ENCODE measurements around the gene UQCRH. TPM values are rescaled to one million over a fixed set of nuclear protein-coding genes. Genes with fewer than 3 reads are reported as not detected.
A peak's percentile ranks its signal among the peaks of the same experiment; 100 is the strongest.

The UQCRH gene
- total and polyA plus RNA-seq, 2 of the 13 experiments (the other 11 are each of a cell fraction or from before 2014, with no cell fraction given), result 548 to 556 TPM

DNA sequence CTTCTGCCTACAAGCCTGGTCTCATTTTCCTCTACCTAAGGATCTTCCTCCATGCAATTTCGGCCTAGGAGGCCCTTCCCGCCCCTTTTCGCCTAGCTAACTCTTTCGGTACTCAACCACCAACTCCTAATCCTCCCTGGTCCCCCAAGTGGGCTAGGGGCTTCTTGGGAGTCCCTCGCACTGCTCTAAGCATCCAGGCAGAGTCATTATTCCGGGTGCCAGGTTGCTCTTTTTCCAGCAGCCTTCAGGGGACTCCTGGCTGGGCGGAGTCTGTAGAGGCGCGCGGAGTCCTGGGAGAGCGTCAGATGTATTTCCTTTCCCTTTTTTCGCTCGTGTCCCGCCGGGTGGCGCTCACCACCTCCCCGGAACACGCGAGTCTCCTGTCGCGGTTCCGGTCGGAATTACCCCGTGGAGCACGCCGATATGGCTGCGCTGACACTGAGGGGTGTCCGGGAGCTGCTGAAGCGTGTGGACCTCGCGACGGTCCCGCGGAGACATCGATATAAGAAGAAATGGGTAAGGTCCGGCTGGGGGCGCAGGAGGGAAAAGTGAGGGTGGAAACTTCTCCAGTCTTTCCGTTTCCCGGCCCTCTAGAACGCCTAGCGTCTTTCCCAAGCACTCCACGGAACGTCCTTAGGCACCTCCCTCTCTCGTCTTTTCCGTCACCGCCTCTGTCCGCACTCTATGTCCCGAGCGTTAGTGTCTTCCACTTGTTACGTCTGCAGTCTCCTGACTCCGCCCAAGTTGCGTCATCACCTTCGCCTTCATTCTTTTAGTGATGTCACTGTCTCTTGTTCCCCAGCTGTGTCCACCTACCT is 37.1 kb downstream of the UQCRH start, which contains the start of gene NSUN4 (continued):
- TF ChIP-seq, protein P1, sequence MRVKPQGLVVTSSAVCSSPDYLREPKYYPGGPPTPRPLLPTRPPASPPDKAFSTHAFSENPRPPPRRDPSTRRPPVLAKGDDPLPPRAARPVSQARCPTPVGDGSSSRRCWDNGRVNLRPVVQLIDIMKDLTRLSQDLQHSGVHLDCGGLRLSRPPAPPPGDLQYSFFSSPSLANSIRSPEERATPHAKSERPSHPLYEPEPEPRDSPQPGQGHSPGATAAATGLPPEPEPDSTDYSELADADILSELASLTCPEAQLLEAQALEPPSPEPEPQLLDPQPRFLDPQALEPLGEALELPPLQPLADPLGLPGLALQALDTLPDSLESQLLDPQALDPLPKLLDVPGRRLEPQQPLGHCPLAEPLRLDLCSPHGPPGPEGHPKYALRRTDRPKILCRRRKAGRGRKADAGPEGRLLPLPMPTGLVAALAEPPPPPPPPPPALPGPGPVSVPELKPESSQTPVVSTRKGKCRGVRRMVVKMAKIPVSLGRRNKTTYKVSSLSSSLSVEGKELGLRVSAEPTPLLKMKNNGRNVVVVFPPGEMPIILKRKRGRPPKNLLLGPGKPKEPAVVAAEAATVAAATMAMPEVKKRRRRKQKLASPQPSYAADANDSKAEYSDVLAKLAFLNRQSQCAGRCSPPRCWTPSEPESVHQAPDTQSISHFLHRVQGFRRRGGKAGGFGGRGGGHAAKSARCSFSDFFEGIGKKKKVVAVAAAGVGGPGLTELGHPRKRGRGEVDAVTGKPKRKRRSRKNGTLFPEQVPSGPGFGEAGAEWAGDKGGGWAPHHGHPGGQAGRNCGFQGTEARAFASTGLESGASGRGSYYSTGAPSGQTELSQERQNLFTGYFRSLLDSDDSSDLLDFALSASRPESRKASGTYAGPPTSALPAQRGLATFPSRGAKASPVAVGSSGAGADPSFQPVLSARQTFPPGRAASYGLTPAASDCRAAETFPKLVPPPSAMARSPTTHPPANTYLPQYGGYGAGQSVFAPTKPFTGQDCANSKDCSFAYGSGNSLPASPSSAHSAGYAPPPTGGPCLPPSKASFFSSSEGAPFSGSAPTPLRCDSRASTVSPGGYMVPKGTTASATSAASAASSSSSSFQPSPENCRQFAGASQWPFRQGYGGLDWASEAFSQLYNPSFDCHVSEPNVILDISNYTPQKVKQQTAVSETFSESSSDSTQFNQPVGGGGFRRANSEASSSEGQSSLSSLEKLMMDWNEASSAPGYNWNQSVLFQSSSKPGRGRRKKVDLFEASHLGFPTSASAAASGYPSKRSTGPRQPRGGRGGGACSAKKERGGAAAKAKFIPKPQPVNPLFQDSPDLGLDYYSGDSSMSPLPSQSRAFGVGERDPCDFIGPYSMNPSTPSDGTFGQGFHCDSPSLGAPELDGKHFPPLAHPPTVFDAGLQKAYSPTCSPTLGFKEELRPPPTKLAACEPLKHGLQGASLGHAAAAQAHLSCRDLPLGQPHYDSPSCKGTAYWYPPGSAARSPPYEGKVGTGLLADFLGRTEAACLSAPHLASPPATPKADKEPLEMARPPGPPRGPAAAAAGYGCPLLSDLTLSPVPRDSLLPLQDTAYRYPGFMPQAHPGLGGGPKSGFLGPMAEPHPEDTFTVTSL (CRISPR knock-in tag; IDR thresholded peaks at IDR 0.05; ENCODE audit: borderline replicate concordance), result 0 out of 2 replicates have a peak, but pooled peaks have one; percentile 39
- TF ChIP-seq KDM2A (CRISPR knock-in tag; IDR thresholded peaks at IDR 0.05; ENCODE audit: borderline replicate concordance, low read depth) (peak; percentile 95), MAF1 (CRISPR knock-in tag; IDR thresholded peaks at IDR 0.05; ENCODE audit: borderline replicate concordance) (peak; percentile 69; the same call in 1 of the 2 replicates), SOX13 (IDR thresholded peaks at IDR 0.05) (no peak), SOX13 (CRISPR knock-in tag; conservative IDR thresholded peaks at IDR 0.05 in 1 of 2, IDR thresholded peaks at IDR 0.05 in 1 of 2) (peak in 1 of 2 experiments; percentile 45; a peak in 1 of 4 replicates), ZNF737 (CRISPR knock-in tag; IDR thresholded peaks at IDR 0.05; ENCODE audit: borderline replicate concordance) (no peak), ZFY (CRISPR knock-in tag; IDR thresholded peaks at IDR 0.05) (peak; percentile 81), ZNF33A (CRISPR knock-in tag; IDR thresholded peaks at IDR 0.05; ENCODE audit: borderline replicate concordance) (no peak), BRD4 (CRISPR knock-in tag; IDR thresholded peaks at IDR 0.05) (peak; percentile 94), ZNF235 (CRISPR knock-in tag; IDR thresholded peaks at IDR 0.05; ENCODE audit: borderline replicate concordance) (no peak), ZNF496 (CRISPR knock-in tag; IDR thresholded peaks at IDR 0.05; ENCODE audit: insufficient replicate concordance) (no peak), ZNF766 (CRISPR knock-in tag; IDR thresholded peaks at IDR 0.05; ENCODE audit: borderline replicate concordance) (peak; percentile 71; the same call in 1 of the 2 replicates), TP53 (CRISPR knock-in tag; conservative IDR thresholded peaks at IDR 0.05) (peak; percentile 66; the same call in 1 of the 2 replicates), ZNF326 (CRISPR knock-in tag; IDR thresholded peaks at IDR 0.05; ENCODE audit: borderline replicate concordance) (no peak), AGO2 (optimal IDR thresholded peaks at IDR 0.05; ENCODE audit: low read depth, low read length) (no peak)
- TF ChIP-seq, protein P2, sequence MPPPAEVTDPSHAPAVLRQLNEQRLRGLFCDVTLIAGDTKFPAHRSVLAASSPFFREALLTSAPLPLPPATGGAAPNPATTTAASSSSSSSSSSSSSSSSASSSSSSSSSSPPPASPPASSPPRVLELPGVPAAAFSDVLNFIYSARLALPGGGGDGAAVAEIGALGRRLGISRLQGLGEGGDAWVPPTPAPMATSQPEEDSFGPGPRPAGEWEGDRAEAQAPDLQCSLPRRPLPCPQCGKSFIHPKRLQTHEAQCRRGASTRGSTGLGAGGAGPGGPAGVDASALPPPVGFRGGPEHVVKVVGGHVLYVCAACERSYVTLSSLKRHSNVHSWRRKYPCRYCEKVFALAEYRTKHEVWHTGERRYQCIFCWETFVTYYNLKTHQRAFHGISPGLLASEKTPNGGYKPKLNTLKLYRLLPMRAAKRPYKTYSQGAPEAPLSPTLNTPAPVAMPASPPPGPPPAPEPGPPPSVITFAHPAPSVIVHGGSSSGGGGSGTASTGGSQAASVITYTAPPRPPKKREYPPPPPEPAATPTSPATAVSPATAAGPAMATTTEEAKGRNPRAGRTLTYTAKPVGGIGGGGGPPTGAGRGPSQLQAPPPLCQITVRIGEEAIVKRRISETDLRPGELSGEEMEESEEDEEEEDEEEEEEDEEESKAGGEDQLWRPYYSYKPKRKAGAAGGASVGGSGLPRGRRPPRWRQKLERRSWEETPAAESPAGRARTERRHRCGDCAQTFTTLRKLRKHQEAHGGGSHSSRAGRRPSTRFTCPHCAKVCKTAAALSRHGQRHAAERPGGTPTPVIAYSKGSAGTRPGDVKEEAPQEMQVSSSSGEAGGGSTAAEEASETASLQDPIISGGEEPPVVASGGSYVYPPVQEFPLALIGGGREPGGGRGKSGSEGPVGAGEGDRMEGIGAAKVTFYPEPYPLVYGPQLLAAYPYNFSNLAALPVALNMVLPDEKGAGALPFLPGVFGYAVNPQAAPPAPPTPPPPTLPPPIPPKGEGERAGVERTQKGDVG (CRISPR knock-in tag; IDR thresholded peaks at IDR 0.05; ENCODE audit: borderline replicate concordance), result peak; percentile 54; the same call in 1 of the 2 replicates
- TF ChIP-seq, protein P3, sequence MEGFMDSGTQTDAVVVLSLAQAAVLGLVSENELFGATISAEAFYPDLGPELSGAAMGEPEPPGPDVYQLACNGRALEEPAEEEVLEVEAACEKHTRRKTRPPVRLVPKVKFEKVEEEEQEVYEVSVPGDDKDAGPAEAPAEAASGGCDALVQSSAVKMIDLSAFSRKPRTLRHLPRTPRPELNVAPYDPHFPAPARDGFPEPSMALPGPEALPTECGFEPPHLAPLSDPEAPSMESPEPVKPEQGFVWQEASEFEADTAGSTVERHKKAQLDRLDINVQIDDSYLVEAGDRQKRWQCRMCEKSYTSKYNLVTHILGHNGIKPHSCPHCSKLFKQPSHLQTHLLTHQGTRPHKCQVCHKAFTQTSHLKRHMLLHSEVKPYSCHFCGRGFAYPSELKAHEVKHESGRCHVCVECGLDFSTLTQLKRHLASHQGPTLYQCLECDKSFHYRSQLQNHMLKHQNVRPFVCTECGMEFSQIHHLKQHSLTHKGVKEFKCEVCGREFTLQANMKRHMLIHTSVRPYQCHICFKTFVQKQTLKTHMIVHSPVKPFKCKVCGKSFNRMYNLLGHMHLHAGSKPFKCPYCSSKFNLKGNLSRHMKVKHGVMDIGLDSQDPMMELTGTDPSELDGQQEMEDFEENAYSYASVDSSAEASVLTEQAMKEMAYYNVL (CRISPR knock-in tag; IDR thresholded peaks at IDR 0.05; ENCODE audit: borderline replicate concordance), result no peak; the same call in 1 of the 2 replicates

Data from HepG2 (cell line).